Panc1 (cell line): Measurements from ENCODE around the gene TLK1. TPM values are rescaled to one million over a fixed set of nuclear protein-coding genes. Genes with fewer than 3 reads are reported as not detected.

Source experiments
- ATAC-seq: fragments of 200-7000 bp; cut with Tn5 transposase; 2 replicates; pipeline ENCODE4 v1.9.1; 2020; ENCODE audit warnings: mild to moderate bottlenecking, moderate library complexity
- BruUV-seq: library from RNA; stranded (reverse); fragments of 400-500 nt; replicated peaks from 2 replicates; lab custom pipeline; 2021; lab: Mats Ljungman, UMichigan
- CTCF ChIA-PET: fragments of 300-600 bp; sonication (Branson Sonifier 250); formaldehyde crosslinking; loops from one replicate; lab custom pipeline; 2022; ENCODE audit warnings: antibody characterized with exemption; lab: Charles Lee
- POLR2A ChIA-PET: fragments of 300-600 bp; sonication (Branson Sonifier 250); formaldehyde crosslinking; loops from one replicate; lab custom pipeline; 2022; ENCODE audit warnings: antibody characterized with exemption; lab: Charles Lee
- DNase-seq: peaks from one replicate; pipeline ENCODE4 v3.0.0-alpha.2; 2010; ENCODE audit warnings: low read depth, low spot score
- H3K27ac ChIP-seq: 2 replicates; pipeline ENCODE4 v1.5.1; 2011; ENCODE audit warnings: mild to moderate bottlenecking, low read length, inconsistent platforms
- H3K27me3 ChIP-seq: fragments of 200-500 bp; sonication (Bioruptor generic); 2 replicates; pipeline ENCODE4 v1.6.0; 2014; ENCODE audit warnings: low read length, inconsistent platforms; ENCODE audit not compliant: control insufficient read depth, insufficient read depth
- H3K36me3 ChIP-seq: fragments of 200-500 bp; sonication (Bioruptor generic); 2 replicates; pipeline ENCODE4 v1.5.1; 2014; ENCODE audit warnings: inconsistent platforms, mild to moderate bottlenecking, low read length, moderate library complexity; ENCODE audit not compliant: control insufficient read depth, insufficient read depth
- H3K4me1 ChIP-seq: 2 replicates; pipeline ENCODE4 v1.5.1; 2011; ENCODE audit warnings: inconsistent platforms, mild to moderate bottlenecking, low read length, moderate library complexity; ENCODE audit not compliant: control insufficient read depth, insufficient read depth
- H3K4me3 ChIP-seq, 2 experiments: 2 replicates each; pipeline ENCODE4 v1.5.1; 2011 to 2012; ENCODE audit warnings: low read depth in 2 of 2, low read length in 2 of 2, mild to moderate bottlenecking in 2 of 2, inconsistent platforms in 1 of 2, moderate library complexity in 1 of 2
- H3K9me3 ChIP-seq: fragments of 200-500 bp; sonication (Bioruptor generic); 2 replicates; pipeline ENCODE4 v1.5.1; 2014; ENCODE audit warnings: low read depth, mild to moderate bottlenecking, inconsistent platforms, low read length, moderate library complexity; ENCODE audit not compliant: control insufficient read depth, insufficient read depth
- POLR2AphosphoS5 ChIP-seq: IDR thresholded peaks from 2 replicates; pipeline ENCODE4 v1.6.1; 2012; ENCODE audit warnings: mild to moderate bottlenecking, low read depth, low read length, moderate library complexity
- SIN3A ChIP-seq: IDR thresholded peaks from 2 replicates; pipeline ENCODE4 v1.6.1; 2012; ENCODE audit warnings: low read depth, mild to moderate bottlenecking, low read length, moderate library complexity, borderline replicate concordance; ENCODE audit not compliant: insufficient read depth
- TCF7L2 ChIP-seq: IDR thresholded peaks from 2 replicates; pipeline ENCODE4 v1.6.1; 2011; ENCODE audit warnings: mild to moderate bottlenecking, low read depth, low read length, inconsistent platforms
- in situ Hi-C: cut with HindIII; loops from 2 replicates; pipeline ENCODE4 v1.10.0; 2016; ENCODE audit warnings: low sequenced_read_pairs, low pct_unique_long_range_greater_than_20kb
- intact Hi-C: fragments of 100-400 bp; cut with micrococcal nuclease; formaldehyde crosslinking; loops from one replicate; pipeline ENCODE4 v1.10.0; 2022; ENCODE audit not compliant: unreplicated experiment
- total RNA-seq: library from RNA; stranded (reverse); gene quantifications from one replicate; pipeline ENCODE4 v1.2.1, GENCODE V29; 2021; ENCODE audit not compliant: unreplicated experiment
- TF ChIP-seq, protein P1 (sequence below), 2 experiments: IDR thresholded peaks; 2 replicates each; pipeline ENCODE4 v1.6.1; 2011 to 2012; ENCODE audit warnings: low read depth in 2 of 2, control low read depth in 1 of 2, low read length in 1 of 2, mild to moderate bottlenecking in 1 of 2, moderate library complexity in 1 of 2; ENCODE audit not compliant: insufficient read depth in 1 of 2

TLK1 gene
- total RNA-seq, 1 experiment from 2014 or later: 92.9 TPM

DNA sequence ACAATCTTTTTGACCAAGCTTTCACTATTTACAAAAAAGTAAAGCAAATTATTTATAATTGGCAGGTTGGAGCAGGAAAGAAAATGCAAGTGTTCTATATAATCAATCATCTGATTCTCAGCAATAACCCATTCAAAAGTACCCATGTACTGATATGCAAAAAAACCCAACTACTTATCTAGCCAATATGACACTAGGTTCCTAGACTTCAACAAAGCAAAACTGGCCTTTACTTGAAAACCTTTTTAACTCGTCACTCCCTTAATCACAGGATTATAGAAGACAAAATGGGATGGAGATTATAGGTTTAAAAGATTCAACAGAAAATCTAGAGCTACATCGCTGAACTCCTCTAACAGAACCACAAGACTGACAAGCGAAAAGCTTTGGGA, 3.6 kb downstream of the TLK1 start:
- intact Hi-C loops (loop anchor here (5.0 to 10.0 kb wide), 2 partner anchors 182 to 260 kb away; no protein-coding TSS in a partner anchor), in situ Hi-C loops (no loop called here)
- no peak overlapping the region for H3K4me3 ChIP-seq
- no peaks in the 10 kb centered on the region for H3K27me3 ChIP-seq
- no peak overlapping the region for H3K27ac ChIP-seq
- ATAC-seq: no peak
- no peaks in the 10 kb centered on the region; the same call in 1 of the 2 replicates for H3K36me3 ChIP-seq
- H3K4me1 ChIP-seq: peaks cover 39% of the 10 kb centered on the region
- H3K9me3 ChIP-seq: no peaks in the 10 kb centered on the region
- DNase-seq: no peak
- ChIA-PET POLR2A (no interaction called here), CTCF (interaction anchor here (0.6 kb wide), 1 partner anchor 14 kb away, joined by 3 read pairs; no protein-coding TSS in a partner anchor)
- TF ChIP-seq POLR2AphosphoS5: no peak
- TF ChIP-seq, protein P1, sequence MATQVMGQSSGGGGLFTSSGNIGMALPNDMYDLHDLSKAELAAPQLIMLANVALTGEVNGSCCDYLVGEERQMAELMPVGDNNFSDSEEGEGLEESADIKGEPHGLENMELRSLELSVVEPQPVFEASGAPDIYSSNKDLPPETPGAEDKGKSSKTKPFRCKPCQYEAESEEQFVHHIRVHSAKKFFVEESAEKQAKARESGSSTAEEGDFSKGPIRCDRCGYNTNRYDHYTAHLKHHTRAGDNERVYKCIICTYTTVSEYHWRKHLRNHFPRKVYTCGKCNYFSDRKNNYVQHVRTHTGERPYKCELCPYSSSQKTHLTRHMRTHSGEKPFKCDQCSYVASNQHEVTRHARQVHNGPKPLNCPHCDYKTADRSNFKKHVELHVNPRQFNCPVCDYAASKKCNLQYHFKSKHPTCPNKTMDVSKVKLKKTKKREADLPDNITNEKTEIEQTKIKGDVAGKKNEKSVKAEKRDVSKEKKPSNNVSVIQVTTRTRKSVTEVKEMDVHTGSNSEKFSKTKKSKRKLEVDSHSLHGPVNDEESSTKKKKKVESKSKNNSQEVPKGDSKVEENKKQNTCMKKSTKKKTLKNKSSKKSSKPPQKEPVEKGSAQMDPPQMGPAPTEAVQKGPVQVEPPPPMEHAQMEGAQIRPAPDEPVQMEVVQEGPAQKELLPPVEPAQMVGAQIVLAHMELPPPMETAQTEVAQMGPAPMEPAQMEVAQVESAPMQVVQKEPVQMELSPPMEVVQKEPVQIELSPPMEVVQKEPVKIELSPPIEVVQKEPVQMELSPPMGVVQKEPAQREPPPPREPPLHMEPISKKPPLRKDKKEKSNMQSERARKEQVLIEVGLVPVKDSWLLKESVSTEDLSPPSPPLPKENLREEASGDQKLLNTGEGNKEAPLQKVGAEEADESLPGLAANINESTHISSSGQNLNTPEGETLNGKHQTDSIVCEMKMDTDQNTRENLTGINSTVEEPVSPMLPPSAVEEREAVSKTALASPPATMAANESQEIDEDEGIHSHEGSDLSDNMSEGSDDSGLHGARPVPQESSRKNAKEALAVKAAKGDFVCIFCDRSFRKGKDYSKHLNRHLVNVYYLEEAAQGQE (IDR thresholded peaks at IDR 0.05; ENCODE audit: insufficient read depth in 1 of 2, low read depth in 2 of 2, low read length in 1 of 2): no peak
- BruUV-seq: no TSS peak

DNA sequence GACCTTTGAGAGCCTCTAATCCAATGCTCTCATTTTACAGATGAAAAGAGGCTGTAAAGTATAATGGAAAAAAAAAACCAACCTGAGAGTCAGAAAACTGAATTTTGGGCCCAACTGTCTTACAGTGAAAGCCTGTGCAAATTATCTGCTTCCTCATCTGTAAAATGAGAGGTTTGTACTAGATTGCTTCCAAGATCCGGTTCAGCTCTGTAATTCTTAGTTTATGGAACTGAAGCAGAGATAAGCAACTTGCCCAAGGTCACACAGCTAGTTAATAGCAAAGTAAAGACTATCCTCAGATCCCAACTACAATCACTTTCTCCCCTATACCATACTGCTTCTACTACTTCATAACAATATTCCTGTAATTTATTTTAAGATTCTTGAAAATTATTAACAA, 6.3 kb downstream of the TLK1 start:
- Histone ChIP-seq H3K4me1 (peaks cover 34% of the 10 kb centered on the region), H3K9me3 (no peaks in the 10 kb centered on the region), H3K4me3 (no peak overlapping the region), H3K36me3 (no peaks in the 10 kb centered on the region), H3K27ac (no peak overlapping the region), H3K27me3 (no peaks in the 10 kb centered on the region)
- BruUV-seq: no TSS peak
- POLR2A ChIA-PET: no interaction called here
- ATAC-seq: no peak
- no peak for DNase-seq
- CTCF ChIA-PET: interaction anchor here (1.0 kb wide), 1 partner anchor 13 kb away, joined by 3 read pairs; no protein-coding TSS in a partner anchor
- TF ChIP-seq, protein P1 (IDR thresholded peaks at IDR 0.05; ENCODE audit: insufficient read depth in 1 of 2, low read depth in 2 of 2, low read length in 1 of 2): no peak
- TF ChIP-seq TCF7L2: peak; percentile 30; the same call in 1 of the 2 replicates
- intact Hi-C loops (loop anchor here (10.0 kb wide), 1 partner anchor 180 kb away; no protein-coding TSS in a partner anchor), in situ Hi-C loops (no loop called here)

DNA sequence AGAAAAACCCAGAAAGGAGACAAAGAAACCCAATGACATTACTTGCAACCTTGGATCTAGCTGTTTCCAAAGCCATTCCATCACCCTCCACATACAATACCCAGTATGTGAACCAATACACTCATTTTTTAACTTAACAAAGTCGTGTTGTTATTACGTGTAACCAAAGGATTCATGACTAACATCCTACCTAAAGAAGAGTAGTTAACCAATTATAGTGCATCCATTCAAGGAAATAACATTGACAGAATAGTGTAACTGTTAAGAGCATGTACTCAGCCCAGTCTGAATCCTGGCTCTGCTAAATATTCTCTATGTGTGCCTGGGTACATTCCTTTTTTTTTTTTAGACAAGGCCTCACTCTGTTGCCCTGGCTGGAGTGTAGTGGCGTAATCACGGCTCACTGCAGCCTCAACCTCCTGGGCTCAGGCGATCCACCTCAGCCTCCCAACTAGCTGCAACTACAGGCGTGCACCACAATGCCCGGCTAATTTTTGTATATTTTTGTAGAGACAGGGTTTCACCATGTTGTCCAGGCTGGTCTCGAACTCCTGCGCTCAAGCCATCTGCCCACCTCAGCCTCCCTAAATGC, 9.9 kb downstream of the TLK1 start:
- no peak for ATAC-seq
- TF ChIP-seq, protein P1 (IDR thresholded peaks at IDR 0.05; ENCODE audit: insufficient read depth in 1 of 2, low read depth in 2 of 2, low read length in 1 of 2): no peak
- TF ChIP-seq SIN3A (no peak), TCF7L2 (no peak)
- H3K9me3 ChIP-seq: no peaks in the 10 kb centered on the region
- BruUV-seq: no TSS peak
- ChIA-PET POLR2A (no interaction called here), CTCF (no interaction called here)
- H3K4me3 ChIP-seq: no peak overlapping the region
- no peaks in the 10 kb centered on the region for H3K27me3 ChIP-seq
- in situ Hi-C loops: no loop called here
- DNase-seq: no peak
- no peak overlapping the region for H3K27ac ChIP-seq
- H3K4me1 ChIP-seq: peaks cover 33% of the 10 kb centered on the region
- H3K36me3 ChIP-seq: no peaks in the 10 kb centered on the region
- intact Hi-C loops: loop anchor here (10.0 kb wide), 1 partner anchor 176 kb away; no protein-coding TSS in a partner anchor
